Stimulated activated CD4-positive, alpha-beta T cell treated with anti-CD3 and anti-CD28 coated beads, Interleukin-15, amount 100 ng/mL, for 24 hours (primary cell): ENCODE results near the gene PRDM16.
A peak's percentile ranks its signal among the peaks of the same experiment; 100 is the strongest.

Experiments used
- DNase-seq: peaks from one replicate; pipeline ENCODE4 v3.0.0-alpha.2; 2020

Gene PRDM16

DNA sequence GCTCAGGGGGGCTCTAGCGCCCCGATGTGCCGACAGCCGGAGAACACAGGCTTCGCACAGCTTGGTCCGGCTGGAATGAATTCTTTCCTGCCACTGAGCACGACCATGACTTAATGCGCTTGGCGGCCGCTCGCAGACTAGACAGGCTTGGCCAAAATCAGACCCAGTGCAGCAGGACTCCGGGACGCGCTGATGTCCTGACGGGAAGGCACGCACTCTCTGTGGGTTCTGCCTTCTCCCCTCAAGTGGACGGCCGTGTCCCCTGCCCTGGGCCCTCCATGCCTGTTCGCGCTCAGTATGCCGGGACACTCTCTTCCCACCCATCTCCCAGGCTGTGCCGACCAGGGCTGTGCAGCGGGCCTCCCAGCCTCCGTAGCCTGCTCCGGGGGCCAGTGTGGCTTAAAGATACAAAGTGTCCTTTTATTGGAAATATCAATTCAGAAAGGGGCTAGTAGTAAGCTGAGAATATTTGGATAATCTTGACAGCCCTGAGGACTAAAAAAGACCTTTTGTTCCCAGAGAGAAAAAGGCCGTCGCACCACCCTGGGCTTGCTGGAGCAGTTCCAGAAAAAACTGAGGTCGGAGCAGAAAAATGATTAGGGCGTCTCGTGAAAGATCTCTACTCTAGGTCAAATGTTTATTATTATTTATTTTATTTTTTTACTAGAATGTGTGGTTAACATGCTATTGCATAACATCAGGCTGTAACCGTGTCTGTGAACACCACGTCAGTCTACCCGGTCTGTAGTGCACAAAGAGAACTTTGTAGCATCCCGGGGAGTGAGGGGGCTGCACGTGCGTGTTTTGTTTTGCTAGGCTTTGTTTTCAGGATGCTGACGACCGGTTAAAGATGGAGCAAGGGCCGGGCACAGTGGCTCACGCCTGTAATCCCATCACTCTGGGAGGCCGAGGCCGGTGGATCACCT, 297.4 kb downstream of the PRDM16 start:
- DNase-seq: no peak

DNA sequence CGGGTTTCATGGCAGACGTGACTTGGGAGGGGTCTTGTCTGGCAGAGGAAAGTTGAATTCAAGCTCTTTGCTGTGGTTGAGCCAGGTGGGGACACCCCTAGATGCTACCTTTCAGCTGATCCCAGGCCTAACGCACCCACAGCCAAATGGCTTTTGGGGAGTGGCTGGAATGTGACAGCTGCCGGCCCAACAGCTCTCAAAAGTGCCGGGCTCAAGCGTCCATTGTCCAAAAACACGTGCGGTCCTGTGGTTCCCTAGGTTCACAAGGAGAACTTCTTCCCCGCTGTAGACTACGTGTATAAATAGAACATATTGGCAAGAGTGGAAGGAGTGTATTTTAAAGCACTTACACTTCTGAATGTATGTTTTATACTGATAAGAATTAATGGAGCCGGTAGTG, 298.4 kb downstream of the PRDM16 start:
- no peak for DNase-seq

DNA sequence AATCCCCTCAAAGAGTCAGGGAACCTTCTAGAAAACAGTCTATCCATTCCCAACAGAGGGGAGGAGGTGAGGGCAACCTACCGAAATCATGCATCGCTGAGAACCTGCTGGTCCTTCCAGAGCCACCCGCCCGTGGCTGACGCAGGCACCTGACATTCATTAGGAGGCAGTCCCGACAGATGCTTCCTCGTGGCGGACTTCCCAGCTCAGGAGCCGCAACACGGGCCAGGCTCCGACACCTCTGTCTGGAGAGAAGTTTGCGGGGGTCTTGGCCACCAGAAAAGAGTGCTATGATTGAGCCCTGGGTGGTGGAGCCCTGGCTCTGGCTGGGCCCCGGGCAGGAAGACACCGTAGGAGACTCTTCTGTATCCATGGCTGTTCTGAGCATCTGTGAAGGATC, 299.1 kb downstream of the PRDM16 start:
- DNase-seq: no peak

DNA sequence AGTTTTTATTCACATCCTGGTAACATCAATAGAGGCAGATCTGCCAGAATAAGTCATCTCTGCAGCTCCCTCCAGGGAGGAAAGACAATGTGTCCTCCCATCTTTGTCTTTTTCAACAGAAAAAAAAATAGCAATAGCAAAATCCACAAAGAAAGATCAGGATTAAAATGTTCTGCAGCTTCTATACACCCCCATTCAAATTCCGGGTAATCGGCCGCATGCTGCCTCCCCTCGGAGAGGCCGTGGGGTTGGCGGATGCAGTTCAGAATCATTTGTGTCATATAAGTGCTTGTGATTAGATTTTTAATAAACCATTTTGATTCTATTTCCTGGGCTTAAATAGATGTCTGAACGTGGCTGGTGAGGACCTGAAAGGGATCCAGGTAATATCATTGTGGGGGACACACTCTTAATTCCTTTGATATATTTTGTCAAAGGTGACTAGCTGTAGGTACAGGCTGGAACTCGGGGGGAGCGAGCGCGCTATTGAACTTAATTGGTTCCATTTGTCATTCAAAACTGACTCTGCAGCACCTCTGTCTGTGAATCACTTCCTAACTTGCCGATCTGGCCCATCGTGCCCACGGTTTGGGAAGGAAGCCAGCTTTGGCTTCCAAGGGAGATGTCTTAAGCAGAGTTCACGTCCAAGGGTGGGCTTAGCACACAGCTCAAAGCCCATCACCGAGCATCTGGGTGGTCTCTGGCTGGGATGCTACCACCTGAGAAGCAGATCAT, 299.9 kb downstream of the PRDM16 start:
- no peak for DNase-seq

DNA sequence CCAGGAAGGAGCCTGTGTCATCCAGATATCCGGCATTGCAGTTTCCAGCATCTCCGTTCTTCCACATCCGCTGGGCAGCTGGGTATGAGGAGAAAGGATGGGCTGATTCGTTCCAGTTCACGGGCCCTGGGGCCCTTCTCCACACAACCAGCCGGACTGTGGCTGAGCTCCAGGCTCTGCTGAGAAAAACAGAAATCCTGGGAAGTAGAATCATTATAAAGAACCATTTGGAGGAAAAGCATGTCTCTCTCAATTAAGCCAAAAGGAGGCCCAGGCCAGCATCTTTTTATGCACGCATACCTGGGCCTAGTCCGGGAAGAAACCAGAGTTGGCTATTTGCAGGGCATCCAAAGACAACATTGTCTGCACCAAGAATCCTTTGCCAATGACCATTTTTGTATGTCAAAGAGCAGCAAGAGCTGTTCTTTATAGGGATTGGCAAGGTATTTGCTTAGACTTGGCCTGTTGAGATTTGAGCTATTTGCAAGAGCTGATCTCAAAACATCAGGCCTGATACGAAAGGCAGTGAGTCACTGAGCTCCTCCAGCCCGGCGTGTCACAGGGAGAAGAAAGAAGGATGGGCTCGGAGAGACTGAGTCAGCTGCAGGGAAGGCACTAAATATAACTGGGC, 300.6 kb downstream of the PRDM16 start:
- DNase-seq: no peak

DNA sequence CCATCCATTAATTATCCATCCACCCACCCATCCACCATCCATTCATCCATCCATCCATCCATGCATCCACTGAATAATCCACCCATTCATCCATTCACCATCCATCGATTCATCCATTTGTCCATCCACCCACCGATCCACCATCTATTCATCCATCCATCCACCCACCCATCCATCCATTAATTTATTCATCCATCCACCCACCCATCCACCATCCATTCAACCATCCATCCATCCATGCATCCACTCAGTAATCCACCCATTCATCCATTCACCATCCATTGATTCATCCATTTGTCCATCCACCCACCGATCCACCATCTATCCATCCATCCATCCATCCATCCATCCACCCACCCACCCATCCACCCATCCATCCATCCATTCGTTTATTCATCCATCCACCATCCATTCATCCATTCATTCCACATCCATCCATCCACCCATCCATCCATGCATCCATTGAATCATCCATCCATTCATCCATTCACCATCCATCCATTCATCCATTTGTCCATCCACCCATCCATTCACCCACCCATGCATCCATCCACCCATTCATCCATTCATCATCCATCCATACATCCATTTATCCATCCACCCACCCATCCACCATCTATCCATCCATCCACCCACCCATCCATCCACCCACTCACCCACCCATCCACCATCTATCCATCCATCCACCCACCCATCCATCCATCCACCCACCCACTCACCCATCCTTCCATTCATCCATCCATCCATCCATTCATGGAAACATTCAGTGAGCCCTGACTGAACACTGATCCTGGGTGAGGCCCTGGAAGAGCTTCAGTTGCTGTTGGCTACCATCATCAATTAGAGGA, 302.1 kb downstream of the PRDM16 start:
- DNase-seq: no peak

DNA sequence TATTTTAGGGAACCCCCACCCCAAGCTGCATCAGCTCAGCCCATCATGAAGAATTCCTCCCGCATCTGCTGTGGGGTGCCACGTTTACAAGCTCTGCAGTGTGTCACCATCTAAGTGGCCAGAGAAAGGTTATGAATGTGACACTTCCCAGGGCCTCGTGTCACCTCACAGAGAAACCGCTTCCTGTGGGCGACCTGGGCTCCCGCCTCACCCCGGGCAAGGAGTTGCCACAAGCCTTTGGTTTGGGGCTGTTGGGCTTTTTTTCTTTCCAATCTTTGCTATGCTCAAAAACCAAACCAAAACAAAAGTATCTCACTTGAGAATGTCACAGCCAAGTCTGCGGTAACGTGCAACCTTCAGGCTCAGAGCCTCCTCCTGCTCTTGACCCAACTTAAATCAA, 303.3 kb downstream of the PRDM16 start:
- DNase-seq: peak; percentile 37

DNA sequence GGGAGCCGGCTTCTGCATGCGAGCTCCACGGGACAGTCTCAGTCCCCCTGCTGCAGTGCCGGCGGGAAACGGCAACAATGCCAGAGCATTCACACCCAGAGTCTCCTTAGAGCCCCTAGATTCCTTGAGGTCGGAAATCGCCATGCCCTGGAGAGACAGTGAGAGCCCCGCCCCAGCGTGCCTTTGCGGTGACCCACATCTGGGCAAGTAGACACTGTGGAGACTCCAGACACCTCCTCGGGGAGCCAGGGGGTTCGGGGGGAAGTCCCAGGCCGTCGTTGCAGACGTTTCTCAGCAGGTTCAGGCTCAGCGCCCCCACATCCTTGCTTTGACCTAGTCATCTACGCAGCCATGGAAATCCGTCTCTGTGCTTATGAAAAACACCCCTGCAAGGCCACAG, 304.2 kb downstream of the PRDM16 start:
- DNase-seq: no peak

DNA sequence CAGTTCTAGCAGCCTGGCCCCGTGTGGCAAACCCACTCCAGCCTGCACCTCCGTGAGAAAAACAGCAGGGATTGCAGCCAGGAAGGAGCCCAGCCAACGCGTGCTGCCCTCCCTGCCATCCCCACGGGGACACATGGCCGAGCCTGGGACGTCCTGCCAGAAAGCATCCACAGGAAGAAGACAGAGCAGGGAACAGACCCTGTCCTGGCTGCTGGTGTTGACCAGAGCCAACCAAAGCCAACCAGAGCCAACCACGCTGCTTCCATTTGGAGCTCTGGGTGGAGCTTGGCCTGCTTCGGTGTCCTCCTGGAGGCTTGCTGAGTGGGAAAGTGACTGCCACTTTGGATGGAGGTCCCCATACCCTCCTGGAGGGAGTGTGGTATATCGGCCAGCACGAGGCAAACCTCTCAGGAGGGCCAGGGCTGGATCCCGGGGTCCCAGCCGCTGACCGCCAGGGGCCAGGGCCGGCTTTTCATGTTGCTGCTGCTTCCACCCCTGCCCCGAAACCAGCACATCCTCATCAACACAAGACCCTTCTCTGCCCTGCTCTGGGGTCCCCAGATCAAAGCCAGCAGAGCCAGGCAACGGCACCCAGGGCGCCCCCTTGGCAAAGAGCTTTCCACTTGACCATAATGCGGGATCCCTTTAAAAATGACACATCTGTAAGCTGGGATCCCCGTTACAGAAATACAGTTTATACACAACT, 304.9 kb downstream of the PRDM16 start:
- DNase-seq: no peak

DNA sequence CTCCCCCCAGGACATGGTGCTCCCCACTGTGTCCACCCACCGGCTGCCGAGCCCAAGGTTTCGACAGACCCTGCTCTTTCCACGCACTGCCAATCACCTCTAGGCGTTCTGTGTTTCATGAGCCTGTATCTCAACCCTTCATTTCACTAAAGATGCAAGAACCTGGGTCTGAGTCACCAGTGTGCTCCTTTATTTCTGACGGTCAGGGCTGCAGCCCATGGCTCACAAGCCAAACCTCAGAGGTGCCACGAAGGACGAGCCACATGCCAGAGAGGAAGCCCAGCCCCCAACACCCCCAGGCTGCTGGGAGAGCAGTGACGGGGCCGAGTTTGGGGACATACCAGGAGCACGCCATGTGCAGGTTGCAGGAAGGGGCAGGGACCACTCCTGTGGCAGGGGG, 306.2 kb downstream of the PRDM16 start:
- DNase-seq: no peak

DNA sequence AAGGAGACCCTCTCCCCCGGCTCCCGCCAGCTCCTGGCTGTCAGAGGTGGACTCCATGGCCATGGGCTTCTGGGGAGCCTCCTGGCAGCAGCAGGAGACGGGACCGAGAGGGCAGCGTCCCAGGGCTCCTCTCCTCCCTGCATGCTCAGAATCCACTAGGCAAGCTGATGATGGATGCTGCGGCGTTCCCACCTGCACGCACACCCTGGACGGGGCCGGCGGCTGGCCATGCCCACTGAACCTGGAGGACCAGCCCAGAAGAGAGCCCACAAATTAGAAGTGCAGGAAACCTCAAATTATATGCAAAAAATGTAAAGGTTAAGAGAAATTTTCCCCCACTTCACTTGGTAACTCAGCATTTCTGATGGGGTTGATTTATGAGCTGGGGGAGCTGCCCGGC, 308.2 kb downstream of the PRDM16 start:
- DNase-seq: no peak

DNA sequence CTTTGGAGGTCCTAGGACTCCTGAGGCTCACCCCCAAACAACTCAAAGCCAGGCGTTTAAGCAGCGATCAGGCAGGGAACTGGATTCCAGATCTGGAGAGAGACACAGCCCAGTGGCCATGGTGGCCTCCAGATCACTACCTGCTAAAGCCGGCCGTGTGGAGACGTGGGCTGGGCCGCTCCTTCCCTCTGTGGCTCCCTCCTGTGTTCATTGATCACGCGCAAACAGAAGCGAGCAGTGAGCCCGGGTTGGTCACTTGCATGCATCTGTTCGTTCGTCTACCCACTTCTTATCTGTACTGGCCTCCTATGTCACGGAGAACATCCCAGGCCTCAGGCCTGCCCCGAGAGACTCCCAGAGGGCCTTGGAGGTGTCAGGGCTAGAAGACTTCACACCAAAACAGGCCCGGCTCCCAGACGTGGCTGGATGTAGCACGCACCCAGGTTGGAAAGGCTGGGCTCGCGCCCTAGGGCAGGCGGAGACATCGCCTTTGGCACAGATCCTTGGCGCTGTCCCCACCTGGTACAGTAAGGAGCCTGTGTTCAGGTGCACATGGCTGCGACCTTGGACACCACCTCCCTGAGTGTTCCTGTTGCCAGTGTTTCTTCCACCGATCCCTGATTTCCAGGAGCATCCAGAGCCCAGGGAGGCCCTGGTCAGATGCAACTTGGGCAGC, 308.7 kb downstream of the PRDM16 start:
- no peak for DNase-seq

DNA sequence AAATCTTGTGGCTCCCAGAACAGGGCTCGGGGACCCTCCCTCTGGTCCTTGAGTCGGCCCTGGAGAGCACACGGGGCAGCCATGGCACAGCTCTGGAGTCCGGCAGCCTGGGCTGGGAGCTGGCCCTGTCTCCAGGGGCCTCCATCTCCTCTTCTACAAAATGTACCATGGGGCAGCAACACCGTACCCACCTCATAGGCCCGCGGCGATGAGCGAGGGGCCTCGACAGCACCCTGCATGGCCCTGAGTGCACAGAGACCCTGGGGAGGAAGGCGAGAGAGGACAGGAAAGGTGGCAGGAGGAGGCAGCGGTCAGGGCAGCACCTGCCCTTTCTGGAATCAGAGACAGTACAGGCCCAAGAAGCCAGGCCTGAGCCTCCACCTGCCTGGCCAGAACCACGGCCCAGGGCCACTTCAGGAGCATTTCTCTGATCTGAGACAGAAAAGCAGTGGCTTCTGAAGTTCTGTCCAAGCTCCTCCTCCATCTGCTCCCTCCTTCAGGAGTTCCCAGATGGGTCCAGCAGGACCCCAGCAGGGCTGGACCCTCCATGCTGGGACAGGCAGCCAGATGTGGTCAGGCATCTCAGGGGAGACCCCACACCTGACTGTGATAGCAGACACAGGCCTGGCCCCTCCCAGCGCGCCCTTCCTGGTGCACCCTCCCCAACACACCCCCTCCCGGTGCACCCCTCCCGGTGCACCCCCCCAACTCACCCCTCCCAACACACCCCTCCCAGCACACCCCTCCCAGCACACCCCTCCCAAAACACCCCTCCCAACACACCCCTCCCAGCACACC, 309.6 kb downstream of the PRDM16 start:
- DNase-seq: no peak

DNA sequence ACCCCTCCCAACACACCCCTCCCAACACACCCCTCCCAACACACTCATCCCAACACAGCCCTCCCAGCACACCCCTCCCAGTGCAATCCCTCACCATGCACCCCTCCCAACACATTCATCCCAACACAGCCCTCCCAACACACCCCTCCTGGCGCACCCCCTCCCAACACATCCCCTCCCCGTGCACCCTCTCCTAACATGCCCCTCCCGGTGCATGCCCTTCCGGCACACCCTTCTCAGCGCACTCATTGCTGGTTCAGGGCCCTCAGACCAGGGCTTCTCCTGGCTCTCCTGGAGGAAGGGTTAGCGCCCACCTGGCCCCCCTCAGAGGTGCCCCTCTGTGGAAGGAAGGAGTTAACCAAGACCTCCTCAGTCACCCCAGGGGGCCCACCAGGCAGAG, 310.9 kb downstream of the PRDM16 start:
- DNase-seq: no peak

DNA sequence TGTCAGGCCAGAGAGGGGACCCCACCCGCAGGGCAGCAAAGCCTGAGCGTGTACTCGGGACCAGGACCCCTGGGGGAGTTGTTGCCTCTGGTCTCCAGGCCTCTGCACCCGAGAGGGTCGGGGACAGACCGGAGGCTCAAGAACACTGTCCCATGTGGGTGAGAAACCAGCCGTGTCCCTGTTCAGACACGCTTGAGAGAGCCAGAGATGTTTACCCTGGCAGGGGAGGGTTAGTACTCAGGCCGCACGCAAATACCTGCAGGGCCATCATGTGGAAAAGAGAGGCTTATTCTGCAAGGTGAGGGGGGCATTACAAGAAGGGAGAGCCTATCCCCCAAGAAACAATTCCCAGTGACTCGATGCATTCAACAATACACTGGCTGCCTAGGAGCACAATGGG, 311.5 kb downstream of the PRDM16 start:
- no peak for DNase-seq

DNA sequence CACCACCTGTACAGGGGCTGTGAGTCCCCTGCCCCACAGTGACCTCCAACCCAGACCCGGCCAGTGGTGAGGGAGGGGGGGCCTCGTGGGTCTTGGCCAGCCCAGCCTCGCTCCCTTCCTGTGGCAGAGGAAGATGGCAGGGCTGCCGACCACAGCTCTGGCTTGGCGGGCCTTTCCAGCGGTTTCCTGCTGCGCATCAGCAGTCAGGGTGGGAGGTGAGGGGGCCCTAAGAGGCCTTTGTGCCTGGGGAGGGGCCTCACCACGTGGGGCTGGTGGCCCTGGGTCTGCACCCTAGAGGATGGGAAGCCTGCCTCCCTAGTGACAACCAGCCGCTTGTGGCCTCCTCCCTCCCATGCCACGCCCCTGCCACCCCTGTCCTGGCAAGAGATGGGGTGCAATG, 312.9 kb downstream of the PRDM16 start:
- DNase-seq: no peak

DNA sequence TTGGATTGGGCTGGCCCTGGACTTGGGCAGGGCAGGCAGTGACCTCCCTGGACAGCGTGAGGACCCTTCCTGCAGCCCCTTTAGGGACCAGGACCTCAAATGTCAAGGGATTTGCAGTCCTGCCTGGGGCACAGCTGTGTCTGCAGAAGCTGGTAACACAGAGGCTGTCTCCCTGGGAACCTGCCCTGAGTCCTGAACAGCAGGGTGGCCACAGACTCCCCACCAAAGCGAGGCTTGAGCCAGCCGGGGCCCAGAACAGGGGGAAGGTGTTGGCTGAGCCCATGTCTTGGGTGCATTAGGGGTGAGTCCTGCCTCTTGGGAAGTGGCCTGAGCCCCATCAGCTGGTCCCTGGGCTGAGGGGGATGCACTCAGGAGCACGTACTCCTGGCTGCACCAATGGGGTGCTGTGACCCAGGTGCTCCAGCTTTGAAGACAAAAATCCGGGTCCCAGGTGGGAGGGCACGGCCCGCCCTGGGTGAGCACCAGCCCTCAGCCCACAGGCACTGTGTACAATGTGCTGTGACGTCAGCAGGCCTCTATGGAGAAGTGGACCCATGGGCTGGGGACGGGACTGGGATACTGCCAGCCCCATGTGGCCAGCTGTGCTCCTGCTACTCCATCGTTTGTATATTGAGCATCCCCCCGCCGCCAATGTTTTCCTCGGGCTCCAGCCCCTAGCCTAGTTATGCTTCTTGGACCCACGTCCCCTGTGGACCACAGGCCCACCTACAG, 313.5 kb downstream of the PRDM16 start:
- no peak for DNase-seq

DNA sequence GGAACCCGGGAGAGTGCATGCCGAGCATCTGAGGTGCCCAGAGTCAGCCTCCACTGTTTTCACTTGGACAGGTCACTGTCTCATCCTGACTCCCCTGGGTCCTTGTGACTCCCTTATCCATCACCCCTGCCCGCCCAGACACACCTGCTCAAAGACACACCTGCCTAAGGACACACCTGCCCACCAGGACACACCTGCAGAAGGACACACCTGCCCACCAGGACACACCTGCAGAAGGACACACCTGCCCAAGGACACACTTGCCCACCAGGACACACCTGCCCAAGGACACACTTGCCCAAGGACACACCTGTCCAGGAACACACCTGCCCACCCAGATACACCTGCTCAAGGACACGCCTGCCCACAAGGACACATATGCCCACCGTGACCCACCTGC, 314.7 kb downstream of the PRDM16 start:
- DNase-seq: no peak

DNA sequence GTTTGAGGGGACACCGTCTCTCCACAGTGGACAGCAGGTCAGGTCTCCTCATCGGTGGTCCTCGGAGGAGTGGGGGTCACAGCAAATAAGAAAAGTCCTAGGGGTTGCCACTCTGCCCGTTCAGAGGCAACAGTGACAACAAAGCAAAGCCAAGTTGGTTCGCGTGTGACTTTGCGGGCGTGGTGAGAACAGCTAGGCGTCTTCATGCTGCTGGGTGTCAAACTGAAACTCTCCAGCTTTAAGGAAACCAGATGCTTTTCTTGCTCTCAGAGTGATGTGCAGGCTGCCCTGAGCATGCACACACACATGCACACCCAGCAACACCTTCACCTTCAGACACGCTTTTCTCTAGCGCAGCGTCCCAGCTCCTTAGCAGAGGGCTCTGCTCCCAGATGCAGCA, 315.4 kb downstream of the PRDM16 start:
- no peak for DNase-seq
